Stimulated activated naive CD8-positive, alpha-beta T cell treated with anti-CD3 and anti-CD28 coated beads, Interleukin-15, amount 100 ng/mL, for 72 hours (primary cell): ENCODE results near the gene TMEM72.

Source experiments
- ATAC-seq: fragments of 150-1000 bp; cut with Tn5 transposase; 2 replicates; pipeline ENCODE4 v1.10.0; 2021; ENCODE audit warnings: mild to moderate bottlenecking, moderate library complexity
- DNase-seq, 2 donors: peaks; one replicate each; pipeline ENCODE4 v3.0.0; 2021 to 2022
- H3K27ac Mint-ChIP-seq, 2 donors: one replicate each; pipeline ENCODE4 v1.8.0; 2022; ENCODE audit warnings: mild to moderate bottlenecking in 2 of 2, mixed read lengths in 2 of 2, moderate library complexity in 2 of 2
- H3K27me3 Mint-ChIP-seq: one replicate; pipeline ENCODE4 v1.8.0; 2022; ENCODE audit warnings: mixed read lengths
- H3K4me1 Mint-ChIP-seq: one replicate; pipeline ENCODE4 v1.8.0; 2022; ENCODE audit warnings: mild to moderate bottlenecking, mixed read lengths
- H3K4me3 Mint-ChIP-seq, 2 donors: one replicate each; pipeline ENCODE4 v1.8.0; 2022; ENCODE audit warnings: mild to moderate bottlenecking in 2 of 2, mixed read lengths in 2 of 2, moderate library complexity in 1 of 2
- H3K9me3 Mint-ChIP-seq, 2 donors: one replicate each; pipeline ENCODE4 v1.8.0; 2022; ENCODE audit warnings: mixed read lengths in 2 of 2

Gene TMEM72

DNA sequence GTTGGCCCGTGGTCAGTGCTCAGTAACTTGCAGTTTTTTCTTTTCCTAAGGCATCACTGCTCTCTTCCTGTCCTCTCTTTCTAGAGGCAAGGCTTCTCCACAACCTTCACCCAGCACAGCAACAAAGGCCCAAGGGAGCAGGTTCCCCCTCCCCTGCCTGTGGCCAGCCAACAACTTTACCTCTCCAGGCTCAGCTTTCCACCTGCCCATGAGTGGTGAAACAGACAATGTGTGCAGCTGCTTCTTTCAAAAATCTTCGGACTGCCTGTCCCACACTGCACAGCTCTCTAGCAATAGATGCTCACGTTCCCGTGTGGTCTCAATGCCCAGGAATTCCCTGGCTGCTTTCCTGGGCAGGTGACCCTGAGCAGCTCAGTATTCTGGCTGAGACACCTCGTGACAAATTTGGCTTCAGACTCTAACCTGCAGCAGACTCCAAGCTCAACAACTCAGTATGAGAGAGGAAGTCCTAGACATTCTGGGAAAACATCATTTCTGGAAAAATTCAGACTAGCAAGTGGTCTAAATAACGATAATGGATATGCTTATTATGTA lies 28.9 kb upstream of the TMEM72 start:
- DNase-seq, result no peak
- Mint-ChIP-seq H3K4me1 (peaks cover 24% of the 10 kb centered on the region), H3K27ac (no peak overlapping the region), H3K4me3 (no peak overlapping the region), H3K27me3 (peaks cover 29% of the 10 kb centered on the region), H3K9me3 (no peaks in the 10 kb centered on the region)
- ATAC-seq, result no peak

DNA sequence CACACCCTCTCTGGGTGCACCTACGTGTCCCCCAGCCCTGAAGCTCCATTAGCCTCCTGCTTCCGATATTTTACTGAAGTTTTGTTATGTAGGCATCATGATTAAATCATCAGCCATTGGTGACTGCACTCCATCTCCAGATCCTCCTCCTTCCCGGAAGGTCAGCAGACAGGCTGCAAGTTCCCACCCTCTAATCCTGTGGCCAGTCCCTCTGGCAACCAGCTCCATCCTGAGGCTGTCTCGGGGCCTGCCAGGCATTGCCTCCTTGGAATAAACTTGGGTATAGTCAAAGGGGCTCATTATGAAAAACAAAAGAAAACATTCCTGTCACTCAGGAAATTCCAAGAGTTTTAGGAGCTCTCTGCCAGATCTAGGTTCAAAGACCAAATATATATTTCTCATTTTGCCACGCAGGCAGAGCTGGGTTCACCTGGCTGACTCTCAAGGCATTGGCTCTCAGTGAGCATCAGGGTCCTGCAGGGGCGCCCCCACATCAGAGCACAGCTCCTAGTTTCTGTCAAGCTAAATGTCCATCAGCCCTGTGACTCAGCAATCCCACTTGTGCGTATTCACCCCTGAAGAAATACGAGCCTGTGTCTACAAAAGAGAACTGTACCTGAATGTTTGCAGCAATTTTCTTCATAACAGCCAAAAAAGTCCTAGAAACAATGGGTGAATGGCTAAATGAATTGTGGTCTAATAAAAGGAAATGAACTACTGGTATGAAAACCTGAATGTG lies 27.4 kb upstream of the TMEM72 start:
- ATAC-seq, result no peak
- DNase-seq, result no peak
- Mint-ChIP-seq H3K27ac (no peak overlapping the region), H3K4me3 (no peak overlapping the region), H3K27me3 (peaks cover 29% of the 10 kb centered on the region), H3K9me3 (no peaks in the 10 kb centered on the region), H3K4me1 (peaks cover 21% of the 10 kb centered on the region)

DNA sequence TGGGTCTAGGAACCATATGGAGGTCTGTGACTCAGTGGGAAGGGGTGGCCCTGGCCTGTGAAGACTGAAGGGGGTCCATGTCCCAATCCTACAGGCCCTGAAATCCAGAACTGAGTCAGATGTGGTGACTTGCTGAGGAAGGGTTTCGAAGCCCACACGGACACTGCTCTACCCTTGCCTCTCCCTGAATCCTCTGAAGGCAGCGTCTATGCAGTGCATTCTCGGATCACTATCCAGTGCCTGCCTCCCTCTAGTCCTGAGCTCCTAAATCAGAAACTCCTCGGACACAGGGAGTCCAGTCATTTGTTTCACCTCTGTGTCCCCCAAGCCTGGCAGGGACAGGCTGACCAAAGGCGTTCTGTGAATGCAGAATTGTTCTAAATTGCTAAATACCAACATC lies 25.4 kb upstream of the TMEM72 start:
- H3K4me1 Mint-ChIP-seq, result peaks cover 6% of the 10 kb centered on the region
- no peak for DNase-seq
- peaks cover 12% of the 10 kb centered on the region for H3K27me3 Mint-ChIP-seq
- H3K4me3 Mint-ChIP-seq, result no peak overlapping the region
- H3K27ac Mint-ChIP-seq, result no peak overlapping the region
- H3K9me3 Mint-ChIP-seq, result no peaks in the 10 kb centered on the region
- ATAC-seq, result no peak

DNA sequence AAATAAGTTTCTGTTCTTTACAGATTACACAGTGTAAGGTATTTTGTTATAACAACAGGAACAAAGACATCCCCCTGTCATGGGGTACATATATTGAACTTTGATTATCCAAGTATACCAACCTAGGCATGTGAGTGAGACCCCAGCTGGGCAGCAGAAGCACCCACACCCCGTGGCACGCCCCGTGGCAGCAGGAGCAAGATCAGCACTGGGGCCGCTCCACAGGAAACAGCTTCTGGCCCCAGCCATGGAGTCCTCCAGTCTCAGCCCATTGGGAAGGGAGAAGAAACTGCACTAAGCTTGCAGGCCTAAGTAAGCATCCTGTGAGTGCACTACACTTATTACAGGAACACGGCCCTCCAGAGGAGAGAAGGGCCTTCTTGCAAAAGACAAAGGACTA lies 24.2 kb upstream of the TMEM72 start:
- Mint-ChIP-seq H3K4me1 (peaks cover 6% of the 10 kb centered on the region), H3K27ac (no peak overlapping the region), H3K4me3 (no peak overlapping the region), H3K9me3 (no peaks in the 10 kb centered on the region), H3K27me3 (peaks cover 9% of the 10 kb centered on the region)
- ATAC-seq, result no peak
- no peak for DNase-seq

DNA sequence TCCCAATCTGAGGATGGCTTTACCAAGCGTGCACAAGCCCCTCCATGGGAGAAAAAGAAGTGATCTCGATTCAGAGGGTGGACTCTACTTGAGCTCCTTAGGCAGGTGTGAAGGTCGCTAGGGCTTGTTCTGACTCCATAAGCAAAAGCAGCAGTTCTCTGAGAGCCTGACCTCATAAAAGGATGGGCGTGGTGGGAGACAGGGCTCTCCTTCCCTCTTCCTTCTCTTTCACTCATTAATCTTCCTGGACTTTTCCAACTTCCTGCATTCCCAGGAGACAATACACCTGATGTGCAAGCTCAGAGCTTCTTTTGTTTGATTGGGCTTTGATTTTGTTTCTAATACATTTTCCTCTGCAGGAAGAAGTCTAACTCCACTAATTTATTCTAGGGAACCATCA lies 22.3 kb upstream of the TMEM72 start:
- peak overlapping the region in 1 of 2 donors; percentile 48 for H3K27ac Mint-ChIP-seq
- H3K4me1 Mint-ChIP-seq, result peaks cover 6% of the 10 kb centered on the region
- H3K4me3 Mint-ChIP-seq, result no peak overlapping the region
- no peaks in the 10 kb centered on the region for H3K9me3 Mint-ChIP-seq
- ATAC-seq, result no peak
- no peak for DNase-seq
- no peaks in the 10 kb centered on the region for H3K27me3 Mint-ChIP-seq

DNA sequence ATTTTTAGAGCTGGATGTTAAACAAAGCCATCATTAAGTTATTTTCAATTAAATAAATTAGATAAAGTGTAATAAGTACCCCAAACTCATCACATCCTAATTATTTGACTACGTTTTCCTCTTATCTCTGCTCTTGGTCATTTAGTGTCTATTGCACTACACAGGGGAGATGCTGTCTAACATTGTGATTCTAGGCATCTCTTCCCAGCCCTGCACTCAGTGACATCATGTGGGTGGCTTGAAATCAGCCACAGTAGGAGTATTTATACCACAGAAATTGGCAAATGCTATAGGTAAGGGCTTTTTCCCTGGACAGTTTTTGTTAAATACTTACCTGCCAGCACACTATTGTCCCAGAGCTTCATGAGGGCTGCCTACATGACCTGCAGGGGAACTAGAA lies 21.3 kb upstream of the TMEM72 start:
- no peak overlapping the region for H3K4me3 Mint-ChIP-seq
- no peak for ATAC-seq
- H3K4me1 Mint-ChIP-seq, result peaks cover 6% of the 10 kb centered on the region
- H3K27me3 Mint-ChIP-seq, result no peaks in the 10 kb centered on the region
- no peaks in the 10 kb centered on the region for H3K9me3 Mint-ChIP-seq
- H3K27ac Mint-ChIP-seq, result no peak overlapping the region
- no peak for DNase-seq

DNA sequence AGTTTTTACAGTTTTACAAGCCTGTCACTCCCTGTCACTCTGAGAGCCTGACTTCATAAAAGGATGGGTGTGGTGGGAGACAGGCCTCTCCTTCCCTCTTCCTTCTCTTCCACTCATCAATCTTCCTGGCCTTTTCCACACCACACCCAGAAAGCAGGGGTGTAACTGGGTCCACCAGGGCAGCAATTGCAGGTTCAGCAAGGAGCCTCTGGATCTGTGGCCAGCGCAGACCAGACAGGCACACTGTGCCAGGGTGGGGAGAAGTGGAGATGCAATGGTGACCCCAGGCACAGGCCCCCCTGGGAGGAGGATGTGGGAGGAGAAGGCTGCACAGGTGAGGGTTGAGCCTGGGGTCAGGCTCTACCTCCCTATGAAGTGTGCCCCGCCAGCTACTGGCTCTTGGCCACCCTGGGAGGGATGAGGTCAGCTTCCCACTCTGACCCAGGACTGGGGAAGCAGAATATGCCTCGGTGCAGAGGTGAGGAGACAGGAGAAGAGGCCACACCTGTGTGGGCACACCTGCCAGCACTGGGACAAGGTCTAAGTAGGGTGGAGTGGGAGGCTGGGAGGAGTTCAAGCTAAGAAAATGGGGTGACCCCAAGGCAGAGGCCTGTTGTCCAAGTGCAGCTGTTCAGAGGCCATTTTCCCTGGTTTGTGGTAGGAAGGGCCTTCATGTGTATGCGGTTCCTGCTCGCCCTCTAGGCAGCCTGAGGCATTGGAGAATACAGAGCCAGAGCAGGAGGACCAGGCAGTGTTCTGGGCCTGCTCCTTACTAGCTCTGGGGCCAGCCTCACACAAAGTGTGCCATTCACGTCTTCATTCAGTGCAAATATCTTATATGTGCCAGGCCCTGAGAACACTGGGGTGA lies 20.2 kb upstream of the TMEM72 start:
- Mint-ChIP-seq H3K27me3 (no peaks in the 10 kb centered on the region), H3K27ac (no peak overlapping the region), H3K4me1 (peaks cover 6% of the 10 kb centered on the region), H3K9me3 (no peaks in the 10 kb centered on the region), H3K4me3 (no peak overlapping the region)
- ATAC-seq, result peak; percentile 34
- DNase-seq, result no peak

DNA sequence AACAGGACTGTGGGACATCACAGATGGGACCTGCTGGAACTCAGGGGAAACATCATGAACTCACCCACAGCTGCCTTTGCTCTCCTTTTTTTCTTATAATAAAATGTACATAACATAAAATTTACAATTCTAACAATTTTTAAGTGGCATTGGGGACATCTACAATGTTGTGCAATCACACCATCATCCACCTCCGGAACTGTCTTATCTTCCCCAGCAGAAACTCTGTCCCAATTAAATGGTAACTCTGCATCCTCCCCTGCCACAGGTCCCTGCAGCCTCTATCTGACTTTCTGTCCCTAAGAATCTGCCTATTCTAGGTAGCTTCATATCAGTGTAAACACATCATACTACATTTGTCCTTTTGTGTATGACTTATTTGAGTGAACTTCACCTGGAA lies 19.4 kb upstream of the TMEM72 start:
- Mint-ChIP-seq H3K4me3 (no peak overlapping the region), H3K27me3 (no peaks in the 10 kb centered on the region), H3K27ac (no peak overlapping the region), H3K4me1 (no peaks in the 10 kb centered on the region), H3K9me3 (no peaks in the 10 kb centered on the region)
- no peak for ATAC-seq
- no peak for DNase-seq

DNA sequence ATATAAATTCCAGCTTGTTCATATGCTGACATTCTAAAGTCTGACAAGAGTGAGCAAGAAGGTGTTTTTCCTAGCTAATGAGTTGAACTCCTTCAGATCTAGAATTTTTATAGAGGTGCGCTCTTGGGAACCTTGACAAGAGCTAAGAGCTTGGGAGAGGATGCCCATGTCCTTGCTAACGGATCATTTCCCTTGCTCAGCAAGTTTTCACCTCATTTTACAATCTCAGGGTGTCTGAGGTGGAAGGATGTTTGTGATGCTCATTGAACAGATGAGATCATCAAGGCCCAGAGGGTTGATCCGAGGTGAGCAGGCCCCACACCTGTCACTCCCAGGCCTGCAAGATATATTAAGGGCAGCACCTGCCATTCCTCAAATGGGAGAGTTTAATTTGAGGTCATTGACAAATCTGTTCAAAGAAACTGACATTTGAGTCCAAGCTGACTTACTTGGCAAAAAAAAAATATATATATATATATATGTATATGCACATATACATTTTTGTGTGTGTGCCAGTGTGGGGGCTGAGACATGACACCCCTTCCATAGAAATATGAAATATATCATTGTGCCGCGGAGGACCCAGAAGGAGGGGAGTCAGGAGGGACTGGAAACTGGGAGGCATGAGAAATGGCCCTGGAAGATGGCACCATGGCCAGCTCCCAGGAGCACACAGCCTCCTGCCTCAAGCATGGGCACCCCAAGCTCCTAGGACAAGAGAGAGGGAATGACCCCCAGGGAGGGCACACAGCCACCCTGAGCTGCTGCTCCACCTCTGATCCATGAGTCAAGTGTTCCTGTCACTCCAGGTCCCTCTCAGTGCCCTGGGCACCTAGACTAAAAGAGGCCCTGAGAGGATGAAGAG lies 17.3 kb upstream of the TMEM72 start:
- H3K27ac Mint-ChIP-seq, result no peak overlapping the region
- ATAC-seq, result no peak

DNA sequence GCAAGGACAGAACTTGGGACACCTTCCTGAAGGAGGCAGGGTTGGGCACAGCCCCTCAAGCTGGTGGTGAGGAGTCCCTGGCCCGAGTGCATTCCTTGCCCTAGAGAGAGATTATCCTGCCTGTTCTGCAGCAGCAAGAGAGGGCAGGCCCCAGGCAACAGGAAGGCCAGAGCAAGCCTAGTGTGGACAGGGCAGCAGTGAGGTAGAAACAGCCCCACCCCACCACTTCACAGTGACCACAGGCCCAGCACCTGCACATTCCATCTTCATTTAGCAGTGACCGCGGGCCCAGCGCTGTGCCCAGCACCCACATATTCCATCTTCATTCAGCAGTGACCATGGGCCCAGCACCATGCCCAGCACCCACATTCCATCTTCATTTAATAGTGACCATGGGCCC lies 16.4 kb upstream of the TMEM72 start:
- Mint-ChIP-seq H3K9me3 (no peaks in the 10 kb centered on the region), H3K4me1 (no peaks in the 10 kb centered on the region), H3K4me3 (no peak overlapping the region), H3K27me3 (no peaks in the 10 kb centered on the region), H3K27ac (no peak overlapping the region)
- DNase-seq (no peak), ATAC-seq (no peak)

More for the DNA sequence above, 17.3 kb upstream of the TMEM72 start:
- DNase-seq, result no peak
- no peaks in the 10 kb centered on the region for H3K27me3 Mint-ChIP-seq
- H3K4me1 Mint-ChIP-seq, result no peaks in the 10 kb centered on the region
- no peak overlapping the region for H3K4me3 Mint-ChIP-seq
- H3K9me3 Mint-ChIP-seq, result no peaks in the 10 kb centered on the region

DNA sequence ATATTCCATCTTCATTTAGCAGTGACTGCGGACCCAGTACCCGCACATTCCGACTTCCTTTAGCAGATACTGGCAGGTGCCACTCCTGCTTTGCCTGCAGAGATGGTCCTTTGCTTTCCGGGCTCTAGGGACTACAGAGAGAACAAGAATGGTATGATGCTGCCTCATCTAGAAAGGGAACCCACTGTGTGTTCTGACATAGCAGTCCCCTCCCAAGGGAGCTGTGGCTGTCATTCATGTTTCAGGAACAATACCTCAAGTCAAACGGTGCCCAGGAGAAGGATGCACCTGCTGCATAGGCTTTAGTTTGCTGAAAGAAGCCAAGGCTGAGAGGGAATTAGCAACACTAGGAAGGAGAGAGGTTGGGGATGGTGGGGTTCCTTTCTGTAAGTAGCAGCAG lies 15.9 kb upstream of the TMEM72 start:
- no peak for ATAC-seq
- no peaks in the 10 kb centered on the region for H3K9me3 Mint-ChIP-seq
- no peak overlapping the region for H3K4me3 Mint-ChIP-seq
- no peaks in the 10 kb centered on the region for H3K27me3 Mint-ChIP-seq
- no peak for DNase-seq
- no peak overlapping the region for H3K27ac Mint-ChIP-seq
- H3K4me1 Mint-ChIP-seq, result no peaks in the 10 kb centered on the region

DNA sequence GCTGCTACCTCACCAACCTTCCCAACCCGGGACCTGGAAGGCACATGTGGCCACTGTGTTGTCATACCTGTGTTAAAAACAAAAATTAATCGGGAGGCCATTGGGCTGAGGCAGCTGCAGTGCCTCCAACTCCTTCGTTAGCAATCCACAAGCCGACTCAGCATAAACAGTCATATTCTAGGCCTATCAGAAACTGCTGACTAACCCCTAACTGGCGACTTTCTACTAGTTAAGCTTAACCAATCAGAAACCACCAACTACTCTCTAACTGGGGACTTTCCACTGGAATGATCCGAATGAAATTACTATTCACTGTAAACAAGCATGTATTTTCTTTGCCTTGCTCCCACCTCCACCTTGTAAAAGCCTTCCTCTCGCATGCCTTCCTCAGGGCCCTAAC lies 14.1 kb upstream of the TMEM72 start:
- H3K9me3 Mint-ChIP-seq, result no peaks in the 10 kb centered on the region
- no peaks in the 10 kb centered on the region for H3K27me3 Mint-ChIP-seq
- no peaks in the 10 kb centered on the region for H3K4me1 Mint-ChIP-seq
- H3K4me3 Mint-ChIP-seq, result no peak overlapping the region
- DNase-seq (no peak), ATAC-seq (no peak)
- H3K27ac Mint-ChIP-seq, result no peak overlapping the region

DNA sequence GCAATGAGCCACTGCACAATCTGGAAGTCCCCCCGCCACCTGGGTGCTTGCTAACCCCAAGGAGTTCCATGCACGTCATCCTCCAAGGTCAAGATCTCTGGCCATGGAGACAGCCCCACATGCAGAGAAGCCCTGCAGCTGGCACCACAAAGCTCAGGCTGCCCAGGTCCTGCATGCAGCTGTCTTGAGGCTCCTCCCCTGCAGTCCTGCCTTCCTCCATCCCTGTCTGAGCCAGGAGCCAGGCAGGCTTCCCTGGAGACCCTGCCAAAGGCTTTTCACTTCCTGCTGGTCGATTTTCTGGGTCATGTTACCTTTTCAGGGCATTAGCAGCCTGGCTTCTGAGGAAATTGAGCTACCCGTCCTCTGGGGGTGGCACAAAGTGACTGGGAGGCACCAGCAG lies 12.5 kb upstream of the TMEM72 start:
- Mint-ChIP-seq H3K4me3 (no peak overlapping the region), H3K27ac (no peak overlapping the region), H3K27me3 (no peaks in the 10 kb centered on the region), H3K9me3 (no peaks in the 10 kb centered on the region), H3K4me1 (no peaks in the 10 kb centered on the region)
- ATAC-seq (no peak), DNase-seq (no peak)

DNA sequence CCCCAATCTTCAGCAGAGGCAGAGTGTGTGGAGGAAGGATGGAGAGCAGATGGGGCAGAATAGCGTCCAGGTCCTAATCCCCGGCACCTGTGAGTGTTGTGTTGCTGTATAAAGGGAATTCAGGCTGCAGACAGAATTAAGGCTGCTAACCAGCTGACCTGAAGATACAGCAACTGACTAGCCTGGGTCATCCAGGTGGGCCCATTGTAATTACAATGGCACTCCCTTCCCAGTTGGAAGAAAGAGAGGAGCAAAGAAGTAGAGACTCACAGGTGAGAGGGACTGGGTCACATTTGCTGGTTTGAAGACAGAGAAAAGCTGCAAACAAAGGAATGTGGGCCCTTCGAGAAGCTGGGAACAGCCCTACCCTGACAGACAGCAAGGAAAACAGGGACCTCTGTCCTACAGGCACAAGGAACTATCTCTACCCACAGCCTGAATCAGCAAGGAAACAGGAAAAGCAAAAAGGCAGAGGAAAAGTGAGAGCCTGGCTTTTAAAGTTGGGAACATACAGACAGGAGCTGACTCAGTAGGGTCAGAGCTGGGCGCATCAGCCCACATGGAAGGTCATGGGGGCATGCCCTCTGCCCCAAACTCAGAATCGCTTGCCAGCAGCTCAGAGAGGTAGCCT lies 11.6 kb upstream of the TMEM72 start:
- Mint-ChIP-seq H3K27ac (peak overlapping the region in 1 of 2 donors; percentile 20), H3K27me3 (no peaks in the 10 kb centered on the region), H3K9me3 (no peaks in the 10 kb centered on the region), H3K4me1 (no peaks in the 10 kb centered on the region), H3K4me3 (no peak overlapping the region)
- ATAC-seq (no peak), DNase-seq (no peak)

DNA sequence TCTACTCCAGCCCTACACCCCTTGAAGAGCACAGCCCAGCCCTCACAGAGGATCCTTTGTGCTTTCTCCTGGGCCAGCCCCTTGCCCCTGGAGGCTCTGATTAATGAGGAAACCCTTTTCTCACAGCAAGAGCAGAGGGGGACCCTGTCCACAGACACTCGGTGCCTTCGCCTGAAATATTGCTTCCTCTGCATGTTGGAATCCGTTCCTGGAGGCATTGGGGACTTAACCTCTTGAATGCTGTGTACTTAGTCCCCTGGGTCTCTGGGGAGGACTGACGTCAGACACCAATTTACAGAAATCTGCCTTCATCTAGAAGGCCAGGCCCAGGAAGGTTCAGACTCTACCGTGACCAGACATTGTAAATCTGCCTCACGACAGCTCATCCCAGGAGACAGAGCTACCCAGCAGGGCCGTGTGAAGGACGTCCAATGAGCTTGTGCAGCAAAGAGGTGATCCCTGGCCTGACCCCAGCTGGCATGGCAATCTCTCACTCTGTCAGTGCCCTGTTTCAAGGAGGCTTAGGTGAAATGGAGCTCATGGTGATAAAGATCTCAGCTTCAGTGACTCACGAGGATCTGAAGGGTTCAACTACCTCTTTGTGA lies 8.1 kb upstream of the TMEM72 start:
- DNase-seq (no peak), ATAC-seq (no peak)
- Mint-ChIP-seq H3K4me3 (no peak overlapping the region), H3K27ac (no peak overlapping the region), H3K9me3 (no peaks in the 10 kb centered on the region), H3K4me1 (no peaks in the 10 kb centered on the region), H3K27me3 (peaks cover 3% of the 10 kb centered on the region)
